ENCODE results near the gene ZEB1. TPM values are rescaled to one million over a fixed set of nuclear protein-coding genes. Genes with fewer than 3 reads are reported as not detected.

Gene ZEB1
- total and polyA plus RNA-seq, 2 of the 4 experiments (the other 2 are of a cell fraction) = 23.7 to 108 TPM

- Histone ChIP-seq H4K91ac (ENCODE audit: insufficient read depth, low read depth, low read length) (no peak overlapping the region), H2AK9ac (replicated peaks; ENCODE audit: low read depth, low read length, poor library complexity) (no peak overlapping the region), H3K18ac (ENCODE audit: low read depth, low read length) (no peak overlapping the region), H3K9ac (ENCODE audit: low read depth, low read length) (no peak overlapping the region), H4K8ac (ENCODE audit: low read depth in 2 of 2, low read length in 2 of 2) (no peak overlapping the region), H2AFZ (replicated peaks; ENCODE audit: low read length, poor library complexity) (no peak overlapping the region), H2BK5ac (ENCODE audit: low read depth, low read length, poor library complexity, severe bottlenecking) (no peak overlapping the region), H3K9me3 (ENCODE audit: control insufficient read depth, insufficient read depth, low read length) (no peaks in the 10 kb centered on the region), H2AK5ac (ENCODE audit: low read depth, low read length) (no peak overlapping the region), H3K4ac (ENCODE audit: low read depth, low read length) (no peak overlapping the region), H3K4me3 (ENCODE audit: insufficient read depth, low read depth, low read length) (no peak overlapping the region), H3K4me2 (ENCODE audit: low read depth, low read length) (no peak overlapping the region), H3K14ac (replicated peaks; ENCODE audit: low read depth, low read length) (no peak overlapping the region), H3K27ac (ENCODE audit: insufficient read depth, low read length) (no peak overlapping the region), H3K36me3 (ENCODE audit: control insufficient read depth, insufficient read depth, low read length) (peaks cover 30% of the 10 kb centered on the region), H3K4me1 (ENCODE audit: control insufficient read depth, insufficient read depth, low read length) (no peaks in the 10 kb centered on the region; the same call in 1 of the 2 replicates), H2BK120ac (ENCODE audit: low read depth, low read length) (no peak overlapping the region), H4K5ac (ENCODE audit: low read depth, low read length) (no peak overlapping the region), H2BK15ac (ENCODE audit: low read depth, low read length) (no peak overlapping the region), H3K9me1 (ENCODE audit: insufficient read depth, low read length) (peaks cover 12% of the 10 kb centered on the region; the same call in 1 of the 2 replicates), H2BK20ac (ENCODE audit: low read depth, low read length) (no peak overlapping the region), H3K56ac (ENCODE audit: extremely low read depth, insufficient read depth, low read length) (no peak overlapping the region), H4K20me1 (ENCODE audit: insufficient read depth, low read length) (peaks cover 8% of the 10 kb centered on the region; the same call in 1 of the 2 replicates), H3K79me1 (ENCODE audit: low read depth in 1 of 2, low read length in 2 of 2) (peaks cover 11 to 36% of the 10 kb centered on the region in 2 experiments), H3K27me3 (ENCODE audit: control insufficient read depth, insufficient read depth, low read length) (no peaks in the 10 kb centered on the region), H3K23ac (ENCODE audit: low read depth, low read length) (no peak overlapping the region)
- DNase-seq = peak; percentile 27
- intact Hi-C loops (cut with micrococcal nuclease) (loop anchor here (5.0 kb wide), 1 partner anchor 281 kb away; no protein-coding TSS in a partner anchor), in situ Hi-C loops (cut with MboI; ENCODE audit: low sequenced_read_pairs) (no loop called here), dilution Hi-C loops (cut with HindIII; ENCODE audit: low sequenced_read_pairs, unreplicated experiment) (no loop called here)
- TF ChIP-seq, protein P1, sequence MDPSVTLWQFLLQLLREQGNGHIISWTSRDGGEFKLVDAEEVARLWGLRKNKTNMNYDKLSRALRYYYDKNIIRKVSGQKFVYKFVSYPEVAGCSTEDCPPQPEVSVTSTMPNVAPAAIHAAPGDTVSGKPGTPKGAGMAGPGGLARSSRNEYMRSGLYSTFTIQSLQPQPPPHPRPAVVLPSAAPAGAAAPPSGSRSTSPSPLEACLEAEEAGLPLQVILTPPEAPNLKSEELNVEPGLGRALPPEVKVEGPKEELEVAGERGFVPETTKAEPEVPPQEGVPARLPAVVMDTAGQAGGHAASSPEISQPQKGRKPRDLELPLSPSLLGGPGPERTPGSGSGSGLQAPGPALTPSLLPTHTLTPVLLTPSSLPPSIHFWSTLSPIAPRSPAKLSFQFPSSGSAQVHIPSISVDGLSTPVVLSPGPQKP (IDR thresholded peaks at IDR 0.05; ENCODE audit: borderline replicate concordance, low read depth, low read length) = no peak
- ChIA-PET CTCF (no interaction called here), POLR2A (ENCODE audit: unreplicated experiment) (no interaction called here)
- BruUV-seq (replicated peaks) = no TSS peak
- no peak for ATAC-seq (ENCODE audit: low read depth)
- WGBS, 2 experiments (ENCODE audit: extremely low coverage in 2 of 2, insufficient read length in 1 of 2) = no CpG with 5 or more reads among the region's 11 CpGs
These were observed 207.7 kb downstream of the ZEB1 start for GRCh38 chr10:31526681-31527080.
